Cardiac fibroblast (primary cell): ENCODE data around the gene MYBPHL.

Experiments used
- DNase-seq, 2 donors: peaks; one replicate each; pipeline versions ENCODE4 v3.0.0 to v3.0.0-alpha.2; 2010; ENCODE audit warnings: low read depth in 2 of 2
- H3K4me3 ChIP-seq, 2 donors: replicated peaks in 1 of 2; 1 replicate in 1 of 2; 2 replicates in 1 of 2; pipeline ENCODE4 v1.5.1; 2011; ENCODE audit warnings: low read depth in 2 of 2, low read length in 2 of 2, mild to moderate bottlenecking in 2 of 2, moderate library complexity in 1 of 2
- TF ChIP-seq, protein P1 (sequence below): IDR thresholded peaks from one replicate; pipeline ENCODE4 v1.5.1; 2011; ENCODE audit warnings: low read depth, mild to moderate bottlenecking, low read length, inconsistent platforms

MYBPHL gene

DNA sequence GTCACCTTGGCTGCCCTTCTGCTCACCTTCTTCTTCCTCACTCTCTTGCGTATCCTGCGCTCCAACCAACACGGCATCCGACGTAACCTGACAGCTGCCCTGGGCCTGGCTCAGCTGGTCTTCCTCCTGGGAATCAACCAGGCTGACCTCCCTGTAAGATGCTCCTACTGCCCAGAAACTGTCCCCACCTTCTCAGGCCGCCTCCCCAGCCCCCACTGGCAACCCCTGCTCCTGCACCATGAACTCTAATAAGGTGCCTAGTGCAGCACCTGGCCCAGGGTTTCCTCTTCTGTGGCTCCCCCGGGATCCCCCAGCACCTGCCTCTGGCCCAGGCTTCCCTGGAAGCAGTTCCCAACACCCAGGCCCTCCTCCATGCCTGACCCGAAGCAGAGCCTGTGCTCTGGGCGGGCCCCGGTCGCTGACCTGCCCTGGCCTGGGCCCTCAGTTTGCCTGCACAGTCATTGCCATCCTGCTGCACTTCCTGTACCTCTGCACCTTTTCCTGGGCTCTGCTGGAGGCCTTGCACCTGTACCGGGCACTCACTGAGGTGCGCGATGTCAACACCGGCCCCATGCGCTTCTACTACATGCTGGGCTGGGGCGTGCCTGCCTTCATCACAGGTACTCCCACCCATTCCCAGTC is 36.7 kb downstream of the MYBPHL start:
- DNase-seq, result no peak
- TF ChIP-seq, protein P1, sequence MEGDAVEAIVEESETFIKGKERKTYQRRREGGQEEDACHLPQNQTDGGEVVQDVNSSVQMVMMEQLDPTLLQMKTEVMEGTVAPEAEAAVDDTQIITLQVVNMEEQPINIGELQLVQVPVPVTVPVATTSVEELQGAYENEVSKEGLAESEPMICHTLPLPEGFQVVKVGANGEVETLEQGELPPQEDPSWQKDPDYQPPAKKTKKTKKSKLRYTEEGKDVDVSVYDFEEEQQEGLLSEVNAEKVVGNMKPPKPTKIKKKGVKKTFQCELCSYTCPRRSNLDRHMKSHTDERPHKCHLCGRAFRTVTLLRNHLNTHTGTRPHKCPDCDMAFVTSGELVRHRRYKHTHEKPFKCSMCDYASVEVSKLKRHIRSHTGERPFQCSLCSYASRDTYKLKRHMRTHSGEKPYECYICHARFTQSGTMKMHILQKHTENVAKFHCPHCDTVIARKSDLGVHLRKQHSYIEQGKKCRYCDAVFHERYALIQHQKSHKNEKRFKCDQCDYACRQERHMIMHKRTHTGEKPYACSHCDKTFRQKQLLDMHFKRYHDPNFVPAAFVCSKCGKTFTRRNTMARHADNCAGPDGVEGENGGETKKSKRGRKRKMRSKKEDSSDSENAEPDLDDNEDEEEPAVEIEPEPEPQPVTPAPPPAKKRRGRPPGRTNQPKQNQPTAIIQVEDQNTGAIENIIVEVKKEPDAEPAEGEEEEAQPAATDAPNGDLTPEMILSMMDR, result no peak
- no peak overlapping the region for H3K4me3 ChIP-seq

GRCh38 chr1:109269212-109269980 is 37.4 kb downstream of the MYBPHL start:
- no peak for DNase-seq
- H3K4me3 ChIP-seq, result no peak overlapping the region
- TF ChIP-seq, protein P1, result no peak

GRCh38 chr1:109268431-109269211 is 38.2 kb downstream of the MYBPHL start:
- TF ChIP-seq, protein P1, result no peak
- H3K4me3 ChIP-seq, result no peak overlapping the region
- DNase-seq, result no peak

DNA sequence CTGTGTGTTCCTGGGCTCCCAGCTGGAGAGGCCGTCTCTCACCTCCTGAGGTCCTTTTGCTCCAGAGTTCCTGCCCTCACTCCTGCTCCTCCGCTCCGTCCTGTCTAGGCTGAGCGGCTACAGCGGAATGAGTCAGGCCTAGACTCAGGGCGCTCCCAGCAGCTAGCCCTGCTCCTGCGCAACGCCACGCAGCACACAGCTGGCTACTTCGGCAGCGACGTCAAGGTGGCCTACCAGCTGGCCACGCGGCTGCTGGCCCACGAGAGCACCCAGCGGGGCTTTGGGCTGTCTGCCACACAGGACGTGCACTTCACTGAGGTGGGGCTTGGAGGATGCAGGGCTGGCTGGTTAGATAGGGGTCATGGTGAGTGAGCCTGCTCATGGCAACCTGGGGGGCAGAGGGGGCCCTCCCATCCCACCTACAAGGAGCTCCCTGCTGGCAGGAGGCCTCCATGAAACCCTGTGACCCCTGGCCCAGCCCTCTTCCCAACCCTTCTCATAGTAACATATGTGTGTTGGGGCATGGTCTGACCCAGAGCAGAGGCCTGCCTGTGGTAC is 39.0 kb downstream of the MYBPHL start:
- TF ChIP-seq, protein P1, result no peak
- no peak overlapping the region for H3K4me3 ChIP-seq
- no peak for DNase-seq

GRCh38 chr1:109266965-109267364 is 39.8 kb downstream of the MYBPHL start:
- DNase-seq, result peak; percentile 61 to 64
- TF ChIP-seq, protein P1, result no peak
- no peak overlapping the region for H3K4me3 ChIP-seq

- TF ChIP-seq, protein P1, result no peak
- no peak overlapping the region for H3K4me3 ChIP-seq
- no peak for DNase-seq
These were observed 41.0 kb downstream of the MYBPHL start for GRCh38 chr1:109265741-109266330.
